Endodermal cell (in vitro differentiated cells): ENCODE data around the gene LEFTY2. TPM values are rescaled to one million over a fixed set of nuclear protein-coding genes. Genes with fewer than 3 reads are reported as not detected.

Source experiments
- DNase-seq: peaks from one replicate; pipeline ENCODE4 v3.0.0-alpha.2; 2017
- H3K27ac ChIP-seq: 2 replicates; pipeline ENCODE4 v1.5.1; 2013; ENCODE audit warnings: mild to moderate bottlenecking, low read depth, low read length, moderate library complexity
- H3K27me3 ChIP-seq: 2 replicates; pipeline ENCODE4 v1.6.1; 2013; ENCODE audit warnings: mild to moderate bottlenecking, low read length, moderate library complexity; ENCODE audit not compliant: insufficient read depth, control insufficient read depth, poor library complexity, severe bottlenecking
- H3K36me3 ChIP-seq: 2 replicates; pipeline ENCODE4 v1.7.0; 2013; ENCODE audit warnings: mild to moderate bottlenecking, low read length, moderate library complexity; ENCODE audit not compliant: control insufficient read depth, insufficient read depth
- H3K4me1 ChIP-seq: one replicate; pipeline ENCODE4 v1.7.0; 2013; ENCODE audit warnings: low read length; ENCODE audit not compliant: control insufficient read depth, insufficient read depth
- H3K4me3 ChIP-seq: 2 replicates; pipeline ENCODE4 v1.5.1; 2013; ENCODE audit warnings: mild to moderate bottlenecking, low read length, moderate library complexity
- H3K9ac ChIP-seq: 2 replicates; pipeline ENCODE4 v1.6.1; 2013; ENCODE audit warnings: mild to moderate bottlenecking, low read length, moderate library complexity; ENCODE audit not compliant: poor library complexity, severe bottlenecking; ENCODE audit errors: extremely low read depth
- H3K9me3 ChIP-seq: 2 replicates; pipeline ENCODE4 v1.6.1; 2013; ENCODE audit warnings: mild to moderate bottlenecking, low read length, moderate library complexity; ENCODE audit not compliant: control insufficient read depth
- H3K27ac Mint-ChIP-seq: 2 replicates; pipeline ENCODE4 v1.8.0; 2020; ENCODE audit warnings: mixed read lengths
- H3K27me3 Mint-ChIP-seq: 2 replicates; pipeline ENCODE4 v1.8.0; 2021; ENCODE audit warnings: mild to moderate bottlenecking, mixed read lengths; ENCODE audit not compliant: insufficient read depth
- H3K36me3 Mint-ChIP-seq: 2 replicates; pipeline ENCODE4 v1.8.0; 2020; ENCODE audit warnings: low read depth, mixed read lengths
- H3K4me1 Mint-ChIP-seq: 2 replicates; pipeline ENCODE4 v1.8.0; 2020; ENCODE audit warnings: mixed read lengths
- H3K4me3 Mint-ChIP-seq: 2 replicates; pipeline ENCODE4 v1.8.0; 2020; ENCODE audit warnings: mild to moderate bottlenecking, moderate library complexity, mixed read lengths
- H3K9me3 Mint-ChIP-seq: 2 replicates; pipeline ENCODE4 v1.8.0; 2020; ENCODE audit warnings: mild to moderate bottlenecking, mixed read lengths
- CTCF ChIP-seq: fragments of 200-600 bp; sonication (generic); conservative IDR thresholded peaks from 2 replicates; pipeline ENCODE4 v1.5.0; 2021; ENCODE audit warnings: antibody characterized with exemption, mild to moderate bottlenecking
- WGBS, 2 experiments: methylation state at CpG; one replicate each; pipeline versions ENCODE4 v1.1.5 to v1.1.7; 2013; ENCODE audit warnings: missing lambda C conversion rate in 2 of 2, mixed read lengths in 1 of 2; ENCODE audit not compliant: insufficient coverage in 1 of 2, insufficient read length in 1 of 2; 5-methylcytosine and 5-hydroxymethylcytosine counted together
- total RNA-seq, 2 donors: library from RNA; stranded (reverse); fragmentation: NEBNext Ultra II Directional in 1 of 2; extraction: Animal tissue kit (Norgen Biotek cat#: 25700) in 1 of 2; gene quantifications; 2 replicates in 1 of 2; 3 replicates in 1 of 2; pipeline ENCODE4 v1.2.1, GENCODE V29; 2021

Gene LEFTY2
- total RNA-seq, 2 donors from 2014 or later: 272 to 938 TPM

- H3K27me3 Mint-ChIP-seq: no peaks in the 10 kb centered on the region
- no peak for DNase-seq
- H3K27ac Mint-ChIP-seq: no peak overlapping the region
- Histone ChIP-seq H3K9me3 (peaks cover 27% of the 10 kb centered on the region), H3K27me3 (no peaks in the 10 kb centered on the region), H3K9ac (no peak overlapping the region), H3K36me3 (peaks cover 70% of the 10 kb centered on the region), H3K27ac (no peak overlapping the region), H3K4me3 (no peak overlapping the region), H3K4me1 (no peaks in the 10 kb centered on the region)
- no peak overlapping the region for H3K4me3 Mint-ChIP-seq
- peaks cover 21% of the 10 kb centered on the region for H3K9me3 Mint-ChIP-seq
- H3K4me1 Mint-ChIP-seq: no peaks in the 10 kb centered on the region
- WGBS, 2 experiments: 100% methylated on average over 1 to 5 of the region's 5 CpGs
- TF ChIP-seq CTCF: no peak
- H3K36me3 Mint-ChIP-seq: peaks cover 73% of the 10 kb centered on the region
These were observed 39.2 kb upstream of the LEFTY2 start for GRCh38 chr1:225980005-225980836.

- Mint-ChIP-seq H3K4me1 (no peaks in the 10 kb centered on the region), H3K36me3 (peaks cover 67% of the 10 kb centered on the region)
These were observed 38.4 kb upstream of the LEFTY2 start for GRCh38 chr1:225979421-225979820.

More at GRCh38 chr1:225979421-225979820, 38.4 kb upstream of the LEFTY2 start:
- Histone ChIP-seq H3K9ac (no peak overlapping the region), H3K9me3 (peaks cover 27% of the 10 kb centered on the region), H3K27ac (no peak overlapping the region), H3K27me3 (no peaks in the 10 kb centered on the region), H3K4me3 (no peak overlapping the region), H3K4me1 (no peaks in the 10 kb centered on the region), H3K36me3 (peaks cover 62% of the 10 kb centered on the region)
- DNase-seq: no peak
- no peak for TF ChIP-seq CTCF
- WGBS, 2 experiments: 100% methylated on average over 1 of the region's 1 CpG; no CpG with 5 or more reads in 1 of the 2 experiments
- Mint-ChIP-seq H3K27ac (no peak overlapping the region), H3K9me3 (peaks cover 21% of the 10 kb centered on the region), H3K27me3 (no peaks in the 10 kb centered on the region), H3K4me3 (no peak overlapping the region)
